CD8-positive, alpha-beta memory T cell (primary cell): ENCODE results near the gene RXFP4. TPM values are rescaled to one million over a fixed set of nuclear protein-coding genes. Genes with fewer than 3 reads are reported as not detected.
A peak's percentile ranks its signal among the peaks of the same experiment; 100 is the strongest.

Experiments used
- CTCF ChIA-PET: fragments of 350-600 bp; sonication (Branson Sonifier 250); formaldehyde crosslinking; loops from one replicate; lab custom pipeline; 2021; ENCODE audit warnings: antibody characterized with exemption; lab: Charles Lee
- POLR2A ChIA-PET: fragments of 350-600 bp; sonication (Branson Sonifier 250); formaldehyde crosslinking; loops from one replicate; lab custom pipeline; 2021; ENCODE audit warnings: antibody characterized with exemption; lab: Charles Lee
- DNase-seq, 5 donors: peaks; one replicate each; pipeline versions ENCODE4 v3.0.0 to v3.0.0-alpha.2; 2020 to 2022; ENCODE audit warnings: mixed read lengths in 1 of 5
- H3K27ac ChIP-seq: one replicate; pipeline ENCODE4 v1.7.0; 2013; ENCODE audit warnings: low read depth, mild to moderate bottlenecking, low read length, moderate library complexity
- H3K27me3 ChIP-seq: 2 replicates; pipeline ENCODE4 v1.7.0; 2013; ENCODE audit warnings: low read length, mild to moderate bottlenecking; ENCODE audit not compliant: insufficient read depth, poor library complexity, severe bottlenecking
- H3K36me3 ChIP-seq: 2 replicates; pipeline ENCODE4 v1.7.0; 2013; ENCODE audit warnings: mild to moderate bottlenecking, low read length, moderate library complexity; ENCODE audit not compliant: insufficient read depth
- H3K4me1 ChIP-seq: 2 replicates; pipeline ENCODE4 v1.7.0; 2013; ENCODE audit warnings: mild to moderate bottlenecking, low read length, moderate library complexity; ENCODE audit not compliant: insufficient read depth
- H3K4me3 ChIP-seq: 2 replicates; pipeline ENCODE4 v1.7.0; 2013; ENCODE audit warnings: mild to moderate bottlenecking, low read length
- H3K9me3 ChIP-seq: 2 replicates; pipeline ENCODE4 v1.7.0; 2013; ENCODE audit warnings: mild to moderate bottlenecking, low read length
- H3K27ac Mint-ChIP-seq, 8 donors: one replicate each; pipeline ENCODE4 v1.8.0; 2020 to 2021; ENCODE audit warnings: mixed read lengths in 8 of 8, mild to moderate bottlenecking in 6 of 8, inconsistent platforms in 3 of 8, moderate library complexity in 3 of 8
- H3K27me3 Mint-ChIP-seq, 2 donors: one replicate each; pipeline ENCODE4 v1.8.0; 2020 to 2021; ENCODE audit warnings: mixed read lengths in 2 of 2, mild to moderate bottlenecking in 1 of 2, moderate library complexity in 1 of 2
- H3K36me3 Mint-ChIP-seq, 3 donors: one replicate each; pipeline ENCODE4 v1.8.0; 2020 to 2021; ENCODE audit warnings: mixed read lengths in 3 of 3, inconsistent platforms in 1 of 3, mild to moderate bottlenecking in 1 of 3
- H3K4me1 Mint-ChIP-seq, 3 donors: one replicate each; pipeline ENCODE4 v1.8.0; 2020 to 2021; ENCODE audit warnings: mixed read lengths in 3 of 3, inconsistent platforms in 1 of 3, mild to moderate bottlenecking in 1 of 3
- H3K4me3 Mint-ChIP-seq, 7 donors: one replicate each; pipeline ENCODE4 v1.8.0; 2020 to 2021; ENCODE audit warnings: mixed read lengths in 7 of 7, mild to moderate bottlenecking in 6 of 7, moderate library complexity in 4 of 7, inconsistent platforms in 2 of 7
- H3K9me3 Mint-ChIP-seq, 5 donors: one replicate each; pipeline ENCODE4 v1.8.0; 2020 to 2022; ENCODE audit warnings: mixed read lengths in 5 of 5, mild to moderate bottlenecking in 3 of 5, moderate library complexity in 2 of 5, inconsistent platforms in 1 of 5
- polyA plus RNA-seq: library from polyadenylated mRNA; unstranded; fragments of 300-500 nt; fragmentation: Illumina TruSeq; gene quantifications from one replicate; pipeline ENCODE4 v1.2.3, GENCODE V29; 2021
- total RNA-seq, 2 experiments: library from RNA; stranded (reverse); gene quantifications; one replicate each; pipeline ENCODE4 v1.2.3, GENCODE V29; 2021

The RXFP4 gene
- total and polyA plus RNA-seq, 3 experiments from 2014 or later, result 0.29 TPM; not detected in 2

GRCh38 chr1:155989242-155990004 is 48.0 kb downstream of the RXFP4 start:
- Mint-ChIP-seq H3K4me3 (no peak overlapping the region), H3K27me3 (no peaks in the 10 kb centered on the region), H3K9me3 (no peaks in the 10 kb centered on the region), H3K4me1 (peaks cover 10 to 14% (median 10%) of the 10 kb centered on the region in 3 donors), H3K36me3 (no peaks in the 10 kb centered on the region), H3K27ac (peak overlapping the region in 2 of 8 donors; percentile 56 to 71)
- Histone ChIP-seq H3K4me1 (peaks cover 11% of the 10 kb centered on the region), H3K27ac (no peak overlapping the region), H3K9me3 (no peaks in the 10 kb centered on the region), H3K4me3 (no peak overlapping the region), H3K36me3 (no peaks in the 10 kb centered on the region), H3K27me3 (no peaks in the 10 kb centered on the region)
- ChIA-PET CTCF (interaction anchor here (0.5 to 4.4 kb wide), 22 partner anchors 10 to 233 kb away, joined by 3 to 44 read pairs (median 4); partner anchors contain the start of genes ARHGEF2 and KHDC4), POLR2A (interaction anchor here (0.6 to 1.8 kb wide), 5 partner anchors 10 to 55 kb away, joined by 3 to 8 read pairs (median 5); partner anchors contain the start of gene KHDC4)
- DNase-seq, result peak; percentile 64 to 86 (median 70)

- Mint-ChIP-seq H3K4me1 (peaks cover 10 to 13% (median 10%) of the 10 kb centered on the region in 3 donors), H3K36me3 (no peaks in the 10 kb centered on the region), H3K9me3 (no peaks in the 10 kb centered on the region), H3K27ac (no peak overlapping the region), H3K27me3 (no peaks in the 10 kb centered on the region), H3K4me3 (no peak overlapping the region)
- Histone ChIP-seq H3K36me3 (no peaks in the 10 kb centered on the region), H3K27me3 (no peaks in the 10 kb centered on the region), H3K9me3 (no peaks in the 10 kb centered on the region), H3K27ac (no peak overlapping the region), H3K4me3 (no peak overlapping the region), H3K4me1 (peaks cover 11% of the 10 kb centered on the region)
- POLR2A ChIA-PET, result interaction anchor here (1.0 to 1.8 kb wide), 4 partner anchors 10 to 56 kb away, joined by 3 to 8 read pairs (median 4); partner anchors contain the start of gene KHDC4
- CTCF ChIA-PET, result interaction anchor here (0.5 to 4.4 kb wide), 22 partner anchors 11 to 234 kb away, joined by 3 to 44 read pairs (median 4); partner anchors contain the start of genes ARHGEF2 and KHDC4
- no peak for DNase-seq
These were observed 48.7 kb downstream of the RXFP4 start for GRCh38 chr1:155990005-155990739.

Other genes starting within 250 kb of the RXFP4 start
- 10 to 100 TPM; 53.3 to 60.8 TPM for gene GON4L, start 84.4 kb upstream of the RXFP4 start, total RNA-seq
- gene GON4L, start 84.4 kb upstream of the RXFP4 start, polyA plus RNA-seq, result 42.9 TPM
- 10 to 100 TPM; 22.7 TPM for gene SYT11, start 82.1 kb upstream of the RXFP4 start, total RNA-seq
- gene SYT11, start 82.1 kb upstream of the RXFP4 start, polyA plus RNA-seq, result 19.3 TPM
- 10 to 100 TPM; 13.7 to 16.9 TPM for gene RIT1, start 30.3 kb upstream of the RXFP4 start, total RNA-seq
- 17.7 TPM for gene RIT1, start 30.3 kb upstream of the RXFP4 start, polyA plus RNA-seq
- gene KHDC4, start 7.2 kb upstream of the RXFP4 start, total RNA-seq, result 10 to 100 TPM; 58.8 to 61.2 TPM
- gene KHDC4, start 7.2 kb upstream of the RXFP4 start, polyA plus RNA-seq, result 8.2 TPM
- 100 to 1,000 TPM; 168 to 176 TPM for gene ARHGEF2, start 36.9 kb downstream of the RXFP4 start, total RNA-seq
- gene ARHGEF2, start 36.9 kb downstream of the RXFP4 start, polyA plus RNA-seq, result 18.8 TPM
- 100 to 1,000 TPM; 187 to 190 TPM for gene SSR2, start 79.3 kb downstream of the RXFP4 start, total RNA-seq
- gene SSR2, start 79.3 kb downstream of the RXFP4 start, polyA plus RNA-seq, result 380 TPM
- 10 to 100 TPM; 59.4 to 61.9 TPM for gene UBQLN4, start 112.2 kb downstream of the RXFP4 start, total RNA-seq
- 15.6 TPM for gene UBQLN4, start 112.2 kb downstream of the RXFP4 start, polyA plus RNA-seq
- gene LAMTOR2, start 113.1 kb downstream of the RXFP4 start, total RNA-seq, result 10 to 100 TPM; 61.9 to 67.4 TPM
- 134 TPM for gene LAMTOR2, start 113.1 kb downstream of the RXFP4 start, polyA plus RNA-seq
- not detected for gene RAB25, start 119.5 kb downstream of the RXFP4 start, total RNA-seq
- 0.76 TPM for gene RAB25, start 119.5 kb downstream of the RXFP4 start, polyA plus RNA-seq
- 1 to 10 TPM in 1 of 2 experiments, under 1 TPM in 1; 0.24 to 1.0 TPM for gene MEX3A, start 140.8 kb downstream of the RXFP4 start, total RNA-seq
- not detected for gene MEX3A, start 140.8 kb downstream of the RXFP4 start, polyA plus RNA-seq
- gene LMNA, start 173.1 kb downstream of the RXFP4 start, total RNA-seq, result 100 to 1,000 TPM; 325 to 335 TPM
- 13.9 TPM for gene LMNA, start 173.1 kb downstream of the RXFP4 start, polyA plus RNA-seq
- gene SEMA4A, start 211.9 kb downstream of the RXFP4 start, total RNA-seq, result 10 to 100 TPM; 21.6 to 23.0 TPM
- gene SEMA4A, start 211.9 kb downstream of the RXFP4 start, polyA plus RNA-seq, result 10.7 TPM